Gastrocnemius medialis (tissue), 4 donors: Measurements from ENCODE around the gene AUNIP. TPM values are rescaled to one million over a fixed set of nuclear protein-coding genes. Genes with fewer than 3 reads are reported as not detected.

Experiments used
- ATAC-seq, 2 donors: fragments of 150-250 bp; one replicate each; pipeline ENCODE4 v1.9.1; 2016
- DNase-seq, 2 donors: peaks; one replicate each; pipeline ENCODE4 v3.0.0-alpha.2; 2019
- H3K27ac ChIP-seq, 4 donors: fragments of 200-600 bp; sonication (generic); 1 replicate in 1 of 4; 2 replicates in 3 of 4; pipeline ENCODE4 v1.5.1; 2016 to 2018; ENCODE audit warnings: mild to moderate bottlenecking in 2 of 4, moderate library complexity in 1 of 4
- H3K27me3 ChIP-seq, 3 donors: fragments of 200-600 bp; sonication (generic) in 2 of 3; 1 replicate in 1 of 3; 2 replicates in 2 of 3; pipeline versions ENCODE4 v1.5.1 to v1.6.0; 2016 to 2019; ENCODE audit warnings: mild to moderate bottlenecking in 1 of 3, moderate library complexity in 1 of 3
- H3K36me3 ChIP-seq, 2 donors: fragments of 200-600 bp; sonication (generic) in 1 of 2; one replicate each; pipeline ENCODE4 v1.5.1; 2017 to 2018
- H3K4me1 ChIP-seq, 2 donors: fragments of 200-600 bp; sonication (generic) in 1 of 2; one replicate each; pipeline ENCODE4 v1.5.1; 2016 to 2017; ENCODE audit warnings: mild to moderate bottlenecking in 2 of 2
- H3K4me3 ChIP-seq, 4 donors: fragments of 200-600 bp; sonication (generic) in 3 of 4; 1 replicate in 1 of 4; 2 replicates in 3 of 4; pipeline ENCODE4 v1.5.1; 2016 to 2019; ENCODE audit warnings: mild to moderate bottlenecking in 2 of 4
- H3K9me3 ChIP-seq, 3 donors: fragments of 200-600 bp; sonication (generic) in 2 of 3; 1 replicate in 1 of 3; 2 replicates in 2 of 3; pipeline ENCODE4 v1.5.1; 2016 to 2019
- POLR2A ChIP-seq, 2 donors: fragments of 450-650 bp; IDR thresholded peaks; one replicate each; pipeline ENCODE4 v1.6.1; 2017; ENCODE audit warnings: antibody characterized with exemption in 2 of 2, mild to moderate bottlenecking in 2 of 2, moderate library complexity in 2 of 2
- in situ Hi-C, 4 donors: fragments of 200-750 bp; cut with MboI; loops; one replicate each; pipeline versions ENCODE4 v1.15.0 to v1.8.0; 2017; ENCODE audit warnings: low sequenced_read_pairs in 4 of 4
- intact Hi-C: fragments of 100-400 bp; cut with DNase I; formaldehyde crosslinking; loops from one replicate; pipeline ENCODE4 v1.15.1; 2023; ENCODE audit warnings: low total_unique reads
- total RNA-seq, 4 donors: library from RNA; depleted of rRNA; stranded (reverse); fragments of >200 nt; gene quantifications; one replicate each; pipeline versions ENCODE4 v1.1.0 to v1.2.3, GENCODE V29; 2016
- TF ChIP-seq, protein P1 (sequence below), 5 experiments: fragments of 450-650 bp in 3 of 5; fragments of 200-600 bp in 2 of 5; sonication (generic) in 2 of 5; IDR thresholded peaks in 4 of 5; conservative IDR thresholded peaks in 1 of 5; 1 replicate in 4 of 5; 2 replicates in 1 of 5; pipeline ENCODE4 v1.5.1; 2016 to 2019; ENCODE audit warnings: antibody characterized with exemption in 5 of 5, mild to moderate bottlenecking in 3 of 5, moderate library complexity in 3 of 5

The AUNIP gene
- total RNA-seq, 4 donors from 2014 or later, result not detected

DNA sequence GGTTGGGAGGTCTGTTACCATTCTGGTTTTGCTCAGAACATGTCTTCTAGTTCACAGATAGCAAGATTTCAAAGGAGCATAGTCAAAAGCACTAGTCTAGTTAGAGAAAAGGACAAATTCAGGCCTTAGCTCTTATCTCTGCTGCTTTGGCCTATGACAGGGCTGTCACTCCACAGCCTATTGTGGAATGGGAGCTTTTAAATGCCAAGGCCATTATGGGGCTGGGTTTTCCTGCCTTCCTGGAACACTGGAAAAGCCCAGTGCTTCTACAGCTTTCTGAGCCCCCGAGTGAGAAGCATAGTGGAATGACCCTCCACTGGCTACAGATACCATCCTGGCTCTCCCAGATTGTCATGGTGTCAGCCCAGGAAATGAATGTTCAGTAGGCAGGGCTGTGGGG lies 30.2 kb downstream of the AUNIP start:
- no peaks in the 10 kb centered on the region for H3K9me3 ChIP-seq
- no peak overlapping the region for H3K27ac ChIP-seq
- H3K27me3 ChIP-seq, result no peaks in the 10 kb centered on the region
- in situ Hi-C loops, result no loop called here
- TF ChIP-seq, protein P1, sequence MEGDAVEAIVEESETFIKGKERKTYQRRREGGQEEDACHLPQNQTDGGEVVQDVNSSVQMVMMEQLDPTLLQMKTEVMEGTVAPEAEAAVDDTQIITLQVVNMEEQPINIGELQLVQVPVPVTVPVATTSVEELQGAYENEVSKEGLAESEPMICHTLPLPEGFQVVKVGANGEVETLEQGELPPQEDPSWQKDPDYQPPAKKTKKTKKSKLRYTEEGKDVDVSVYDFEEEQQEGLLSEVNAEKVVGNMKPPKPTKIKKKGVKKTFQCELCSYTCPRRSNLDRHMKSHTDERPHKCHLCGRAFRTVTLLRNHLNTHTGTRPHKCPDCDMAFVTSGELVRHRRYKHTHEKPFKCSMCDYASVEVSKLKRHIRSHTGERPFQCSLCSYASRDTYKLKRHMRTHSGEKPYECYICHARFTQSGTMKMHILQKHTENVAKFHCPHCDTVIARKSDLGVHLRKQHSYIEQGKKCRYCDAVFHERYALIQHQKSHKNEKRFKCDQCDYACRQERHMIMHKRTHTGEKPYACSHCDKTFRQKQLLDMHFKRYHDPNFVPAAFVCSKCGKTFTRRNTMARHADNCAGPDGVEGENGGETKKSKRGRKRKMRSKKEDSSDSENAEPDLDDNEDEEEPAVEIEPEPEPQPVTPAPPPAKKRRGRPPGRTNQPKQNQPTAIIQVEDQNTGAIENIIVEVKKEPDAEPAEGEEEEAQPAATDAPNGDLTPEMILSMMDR (IDR thresholded peaks at IDR 0.05 in 4 of 5, conservative IDR thresholded peaks at IDR 0.05 in 1 of 5), result no peak
- TF ChIP-seq POLR2A (IDR thresholded peaks at IDR 0.05), result no peak
- intact Hi-C loops, result no loop called here
- no peak for DNase-seq
- ATAC-seq, result no peak
- peaks cover 0 to 80% of the 10 kb centered on the region in 2 donors for H3K36me3 ChIP-seq
- no peak overlapping the region for H3K4me3 ChIP-seq
- peaks cover 6 to 14% of the 10 kb centered on the region in 2 donors for H3K4me1 ChIP-seq

DNA sequence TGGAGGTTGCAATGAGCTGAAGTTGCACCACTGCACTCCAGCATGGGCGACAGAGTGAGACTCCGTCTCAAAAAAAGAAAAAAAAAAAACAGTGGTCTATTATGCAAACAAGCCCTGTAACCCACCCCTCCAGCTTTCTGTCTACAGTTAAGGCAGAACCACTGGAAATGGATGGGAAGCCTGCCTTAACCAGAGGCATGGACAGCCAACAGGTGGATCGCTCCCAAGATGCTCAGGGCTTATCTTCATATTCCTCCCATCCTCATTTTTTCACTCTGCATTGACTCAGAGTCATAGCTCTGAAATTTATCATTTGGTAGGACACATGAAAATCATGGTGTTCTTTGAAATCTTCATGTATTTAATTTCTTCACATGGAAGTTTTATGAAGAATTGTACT lies 30.8 kb downstream of the AUNIP start:
- TF ChIP-seq, protein P1 (IDR thresholded peaks at IDR 0.05 in 4 of 5, conservative IDR thresholded peaks at IDR 0.05 in 1 of 5), result no peak
- TF ChIP-seq POLR2A (IDR thresholded peaks at IDR 0.05), result no peak
- intact Hi-C loops (no loop called here), in situ Hi-C loops (no loop called here)

DNA sequence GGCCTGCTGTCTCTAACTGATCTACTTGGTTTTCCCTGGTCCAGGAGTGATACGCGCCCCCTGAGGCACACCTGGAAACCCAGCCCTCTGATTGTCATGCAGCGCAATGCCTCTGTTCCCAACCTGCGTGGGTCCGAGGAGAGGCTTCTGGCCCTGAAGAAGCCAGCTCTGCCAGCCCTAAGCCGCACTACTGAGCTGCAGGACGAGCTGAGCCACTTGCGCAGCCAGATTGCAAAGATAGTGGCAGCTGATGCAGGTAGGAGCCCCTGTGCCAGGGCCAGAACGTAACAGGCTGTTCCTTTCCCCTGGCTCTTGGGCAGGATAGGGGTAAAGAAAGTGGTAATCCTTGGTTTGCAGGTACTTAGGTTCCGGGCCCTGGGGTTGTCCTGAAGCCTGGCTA lies 32.7 kb downstream of the AUNIP start:
- H3K9me3 ChIP-seq, result no peaks in the 10 kb centered on the region
- no peak for DNase-seq
- peaks cover 21 to 36% of the 10 kb centered on the region in 2 donors for H3K4me1 ChIP-seq
- peaks cover 0 to 55% of the 10 kb centered on the region in 2 donors for H3K36me3 ChIP-seq
- in situ Hi-C loops, result no loop called here
- H3K27me3 ChIP-seq, result no peaks in the 10 kb centered on the region
- peak overlapping the region; percentile 59 to 98 (median 94) for H3K27ac ChIP-seq
- TF ChIP-seq, protein P1 (IDR thresholded peaks at IDR 0.05 in 4 of 5, conservative IDR thresholded peaks at IDR 0.05 in 1 of 5), result no peak
- intact Hi-C loops, result no loop called here
- no peak for ATAC-seq
- no peak overlapping the region for H3K4me3 ChIP-seq

More for the DNA sequence above, 30.8 kb downstream of the AUNIP start:
- H3K36me3 ChIP-seq, result peaks cover 0 to 75% of the 10 kb centered on the region in 2 donors
- H3K4me3 ChIP-seq, result no peak overlapping the region
- H3K4me1 ChIP-seq, result peaks cover 6 to 20% of the 10 kb centered on the region in 2 donors
- DNase-seq, result no peak
- no peak for ATAC-seq
- H3K9me3 ChIP-seq, result no peaks in the 10 kb centered on the region
- H3K27me3 ChIP-seq, result no peaks in the 10 kb centered on the region
- H3K27ac ChIP-seq, result no peak overlapping the region

DNA sequence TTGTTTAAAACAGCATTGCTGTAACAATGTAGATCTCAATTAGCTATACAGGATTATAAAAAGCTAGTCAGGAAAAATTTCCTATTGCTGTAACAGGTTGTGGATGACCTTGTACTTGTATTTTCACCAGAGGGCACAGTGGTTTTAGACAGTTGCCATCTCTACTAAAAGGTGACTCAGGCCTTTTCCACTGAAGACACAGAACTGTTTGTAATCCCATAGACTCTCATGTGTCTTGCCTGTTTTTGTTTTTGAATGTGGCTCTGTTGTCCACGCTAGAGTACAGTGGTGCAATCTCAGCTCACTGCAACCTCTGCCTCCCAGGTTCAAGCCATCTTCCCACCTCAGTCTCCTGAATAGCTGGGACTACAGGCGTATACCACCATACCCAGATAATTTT lies 33.7 kb downstream of the AUNIP start:
- ATAC-seq, result peak; percentile 83 to 84
- no peak overlapping the region for H3K4me3 ChIP-seq
- H3K36me3 ChIP-seq, result peaks cover 0 to 46% of the 10 kb centered on the region in 2 donors
- no peak for TF ChIP-seq POLR2A (IDR thresholded peaks at IDR 0.05)
- TF ChIP-seq, protein P1 (IDR thresholded peaks at IDR 0.05 in 4 of 5, conservative IDR thresholded peaks at IDR 0.05 in 1 of 5), result no peak
- H3K27ac ChIP-seq, result peak overlapping the region; percentile 59 to 98 (median 94)
- no peaks in the 10 kb centered on the region for H3K9me3 ChIP-seq
- peaks cover 24 to 46% of the 10 kb centered on the region in 2 donors for H3K4me1 ChIP-seq
- in situ Hi-C loops, result no loop called here
- no peaks in the 10 kb centered on the region for H3K27me3 ChIP-seq
- DNase-seq, result no peak
- intact Hi-C loops, result no loop called here

DNA sequence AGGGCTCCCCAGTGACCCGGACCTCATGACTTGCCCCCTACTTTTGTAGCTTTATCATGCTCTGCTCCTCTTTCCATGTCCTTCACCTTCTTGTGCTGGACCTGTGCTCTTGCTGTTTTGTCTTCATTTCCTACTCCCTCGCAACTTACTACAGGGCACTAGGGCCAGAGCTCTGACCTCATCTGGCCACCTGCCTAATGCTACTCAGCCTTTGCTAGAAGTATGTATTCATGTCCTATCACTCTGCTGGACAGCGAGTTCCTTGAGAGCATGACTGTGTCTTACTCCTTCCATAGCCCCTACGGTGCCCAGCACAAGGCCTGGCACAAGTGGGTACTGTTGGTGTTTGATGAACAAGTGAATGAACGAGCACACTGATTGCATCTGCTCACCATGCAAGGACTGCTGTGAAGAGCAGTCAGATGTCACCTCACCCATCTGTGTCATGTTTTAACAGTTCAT lies 37.6 kb downstream of the AUNIP start:
- Histone ChIP-seq H3K27ac (peak overlapping the region; percentile 93 to 99 (median 96)), H3K4me3 (peak overlapping the region; percentile 86 to 95 (median 88)), H3K36me3 (peaks cover 0 to 9% of the 10 kb centered on the region in 2 donors), H3K9me3 (no peaks in the 10 kb centered on the region), H3K27me3 (no peaks in the 10 kb centered on the region), H3K4me1 (peaks cover 36 to 61% of the 10 kb centered on the region in 2 donors)
- in situ Hi-C loops (no loop called here), intact Hi-C loops (loop anchor here (5.0 kb wide), 1 partner anchor 176 kb away; the partner anchor contains the start of gene PAFAH2)
- peak in 1 of 2 donors; percentile 29 for DNase-seq
- TF ChIP-seq, protein P1 (IDR thresholded peaks at IDR 0.05 in 4 of 5, conservative IDR thresholded peaks at IDR 0.05 in 1 of 5), result no peak
- TF ChIP-seq POLR2A (IDR thresholded peaks at IDR 0.05), result no peak
- ATAC-seq, result no peak
